HG03159 (cell line): ENCODE results near the gene TMEM187.

Experiments
- ATAC-seq: cut with Tn5 transposase; IDR thresholded peaks from one replicate; pipeline ENCODE4 v1.9.1; 2021; ENCODE audit warnings: mild to moderate bottlenecking, moderate library complexity; ENCODE audit not compliant: unreplicated experiment

TMEM187 gene

GRCh38 chrX:154032653-154033052 is 60.1 kb downstream of the TMEM187 start:
- ATAC-seq, result no peak
